Activated CD4-positive, alpha-beta T cell treated with anti-CD3 and anti-CD28 coated beads, Interleukin-2, Interleukin-4, amounts not matched to agents 100 ng/mL and 50 ng/mL, durations not matched to agents 16 hours and 8 hours (primary cell): ENCODE results near the gene LDHAL6B.

Experiments
- DNase-seq: peaks from one replicate; pipeline ENCODE4 v3.0.0-alpha.2; 2020; ENCODE audit warnings: low spot score

The LDHAL6B gene

GRCh38 chr15:59177317-59177660, 29.4 kb upstream of the LDHAL6B start:
- no peak for DNase-seq

GRCh38 chr15:59178151-59178695, 28.4 kb upstream of the LDHAL6B start:
- no peak for DNase-seq

- no peak for DNase-seq
Measured at GRCh38 chr15:59179717-59180116, 26.9 kb upstream of the LDHAL6B start.

- no peak for DNase-seq
Measured at GRCh38 chr15:59180945-59181600, 25.6 kb upstream of the LDHAL6B start.

GRCh38 chr15:59185725-59186124, 20.9 kb upstream of the LDHAL6B start:
- no peak for DNase-seq

GRCh38 chr15:59186501-59186900, 20.1 kb upstream of the LDHAL6B start:
- DNase-seq, result no peak

- no peak for DNase-seq
Measured at GRCh38 chr15:59189241-59189640, 17.4 kb upstream of the LDHAL6B start.

- DNase-seq, result no peak
Measured at GRCh38 chr15:59190291-59190690, 16.4 kb upstream of the LDHAL6B start.

- no peak for DNase-seq
Measured at GRCh38 chr15:59191855-59192237, 14.8 kb upstream of the LDHAL6B start.

- no peak for DNase-seq
Measured at GRCh38 chr15:59194639-59195325, 11.9 kb upstream of the LDHAL6B start.

GRCh38 chr15:59196416-59196815, 10.2 kb upstream of the LDHAL6B start:
- no peak for DNase-seq

GRCh38 chr15:59197454-59197853, 9.2 kb upstream of the LDHAL6B start:
- DNase-seq, result no peak

- DNase-seq, result no peak
Measured at GRCh38 chr15:59199626-59200465, 6.8 kb upstream of the LDHAL6B start.

GRCh38 chr15:59200560-59200959, 6.1 kb upstream of the LDHAL6B start:
- no peak for DNase-seq

GRCh38 chr15:59203008-59203407, 3.6 kb upstream of the LDHAL6B start:
- DNase-seq, result no peak

- DNase-seq, result no peak
Measured at GRCh38 chr15:59203657-59204056, 3.0 kb upstream of the LDHAL6B start.

- DNase-seq, result no peak
Measured at GRCh38 chr15:59205839-59206622, 612 bp upstream of the LDHAL6B start.

GRCh38 chr15:59208613-59209249, 2.1 kb downstream of the LDHAL6B start:
- no peak for DNase-seq

GRCh38 chr15:59210186-59210585, 3.5 kb downstream of the LDHAL6B start:
- no peak for DNase-seq

GRCh38 chr15:59216911-59217310, 10.3 kb downstream of the LDHAL6B start:
- no peak for DNase-seq

- no peak for DNase-seq
Measured at GRCh38 chr15:59217876-59218498, 11.3 kb downstream of the LDHAL6B start.
